DMS53 treated with DMSO at 0.1 percent for 48 hours (cell line): ENCODE measurements around the gene FOXM1.

ENCODE experiments used
- DNase-seq: peaks from one replicate; lab custom pipeline; 2025; ENCODE audit not compliant: unreplicated experiment; lab: John Stamatoyannopoulos, UW

The FOXM1 gene

DNA sequence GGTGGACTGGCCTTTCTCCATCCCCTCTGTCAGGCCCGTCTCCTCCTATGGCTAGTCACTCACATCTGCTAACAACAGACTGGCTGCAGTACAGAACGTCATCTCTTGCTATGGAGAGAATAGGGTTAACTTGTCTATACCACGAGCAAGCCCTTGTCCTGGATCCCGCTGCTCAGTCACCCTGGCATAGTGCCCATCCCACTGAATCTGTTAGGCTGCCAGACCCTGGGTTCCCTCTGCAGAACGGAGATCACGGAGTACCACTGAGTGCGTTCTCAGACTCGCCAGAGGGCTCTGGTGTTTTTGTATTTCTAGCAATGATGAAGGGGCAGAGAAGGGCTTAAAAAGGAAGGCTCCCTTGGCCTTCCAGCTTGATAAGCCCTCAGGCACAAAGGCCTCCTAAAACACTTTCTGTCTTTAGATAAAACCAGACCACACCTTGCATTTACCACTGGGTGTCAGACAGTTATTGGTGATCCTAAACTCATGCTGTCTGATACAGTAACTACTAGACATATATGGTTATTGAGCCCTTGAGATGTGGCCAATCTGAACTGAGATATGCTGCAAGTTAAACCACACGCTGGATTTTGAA is 35.8 kb downstream of the FOXM1 start:
- no peak for DNase-seq

DNA sequence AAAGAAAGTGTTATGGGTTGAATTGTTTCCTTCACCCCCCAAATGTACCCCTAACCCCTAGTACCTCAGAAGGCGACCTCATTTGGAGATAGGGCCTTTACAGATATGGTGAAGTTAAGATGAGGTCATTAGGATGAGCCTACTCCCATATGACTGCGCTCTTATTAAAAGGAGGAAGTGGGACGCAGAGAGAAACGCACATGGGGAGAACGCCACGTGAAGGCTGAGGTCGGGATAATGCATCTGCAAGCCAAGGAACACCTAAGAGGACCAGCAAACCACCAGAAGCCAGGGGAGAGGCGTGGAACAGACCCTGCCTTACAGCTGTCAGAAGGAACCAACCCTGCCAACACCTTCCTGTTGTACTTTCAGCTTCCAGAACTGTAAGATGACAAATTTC is 40.4 kb downstream of the FOXM1 start:
- no peak for DNase-seq

- no peak for DNase-seq
Observed at GRCh38 chr12:2835691-2836403, 41.1 kb downstream of the FOXM1 start.

- no peak for DNase-seq
Observed at GRCh38 chr12:2834581-2835491, 42.1 kb downstream of the FOXM1 start, which contains the start of gene NRIP2. Gene NRIP2 (minus strand): TSS chr12:2835035. CDS start chr12:2834983, 52 bp downstream.

DNA sequence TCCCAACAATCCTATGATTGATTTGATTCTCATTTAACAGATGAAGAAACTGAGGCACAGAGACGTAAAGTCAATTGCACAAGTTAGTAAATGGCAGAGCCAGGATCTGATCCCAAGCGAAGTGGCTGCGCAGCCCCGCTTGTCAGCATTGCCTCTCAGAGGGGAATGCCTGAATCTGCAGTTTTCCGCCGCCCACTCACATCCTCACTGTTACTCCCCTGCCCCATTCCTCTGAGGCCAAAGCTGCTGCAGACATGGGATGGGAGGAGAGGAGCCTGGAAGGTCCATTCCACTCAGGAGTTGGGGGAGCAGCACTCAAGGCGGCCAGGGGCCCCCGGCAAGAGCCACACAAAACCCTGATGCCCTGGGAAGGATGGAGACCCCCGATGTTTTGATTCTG is 43.2 kb downstream of the FOXM1 start:
- DNase-seq, result no peak

DNA sequence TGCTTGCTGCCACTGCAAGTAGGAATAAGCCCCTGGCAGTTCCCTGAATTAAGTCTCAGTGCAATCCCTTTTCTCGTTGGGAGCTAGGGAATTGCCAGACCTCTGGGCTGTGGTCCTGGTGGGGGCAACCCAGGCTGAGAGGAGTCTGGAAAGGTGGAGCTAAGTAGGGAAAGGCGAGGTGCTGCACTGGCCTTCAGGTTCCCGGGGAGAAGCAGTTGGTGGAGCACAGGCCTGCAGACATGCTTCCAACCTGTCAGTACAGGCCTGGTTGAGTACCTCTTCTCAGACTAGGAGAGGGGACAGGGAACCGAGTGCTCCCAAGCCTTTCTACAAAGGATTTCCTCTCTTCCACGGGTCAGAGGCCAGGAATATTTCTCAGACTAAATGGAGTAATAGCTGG is 43.6 kb downstream of the FOXM1 start:
- no peak for DNase-seq

- DNase-seq, result no peak
Observed at GRCh38 chr12:2832550-2833127, 44.3 kb downstream of the FOXM1 start.

DNA sequence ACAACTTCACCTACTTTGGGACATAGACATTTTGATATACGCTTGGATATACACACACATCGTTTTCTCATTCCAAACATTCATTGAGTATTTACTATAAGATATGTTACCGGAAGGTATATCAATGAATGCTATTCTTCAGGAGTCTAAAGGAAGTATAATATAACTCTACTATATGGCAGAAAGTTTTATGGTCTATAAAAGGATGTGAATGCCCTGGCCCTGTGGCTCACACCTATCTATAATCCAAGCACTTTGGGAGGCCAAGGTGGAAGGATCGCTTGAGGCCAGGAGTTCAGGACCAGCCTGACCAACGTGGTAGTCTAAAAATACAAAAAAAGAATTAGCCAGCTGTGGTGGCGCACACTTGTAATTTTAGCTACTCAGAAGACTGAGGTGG is 47.7 kb downstream of the FOXM1 start:
- no peak for DNase-seq

GRCh38 chr12:2826721-2827515 is 50.1 kb downstream of the FOXM1 start:
- DNase-seq, result no peak

GRCh38 chr12:2826036-2826435 is 50.9 kb downstream of the FOXM1 start:
- no peak for DNase-seq

- no peak for DNase-seq
Observed at GRCh38 chr12:2825132-2825531, 51.8 kb downstream of the FOXM1 start.

- DNase-seq, result no peak
Observed at GRCh38 chr12:2824541-2824940, 52.4 kb downstream of the FOXM1 start.

- DNase-seq, result no peak
Observed at GRCh38 chr12:2823483-2823882, 53.5 kb downstream of the FOXM1 start.

DNA sequence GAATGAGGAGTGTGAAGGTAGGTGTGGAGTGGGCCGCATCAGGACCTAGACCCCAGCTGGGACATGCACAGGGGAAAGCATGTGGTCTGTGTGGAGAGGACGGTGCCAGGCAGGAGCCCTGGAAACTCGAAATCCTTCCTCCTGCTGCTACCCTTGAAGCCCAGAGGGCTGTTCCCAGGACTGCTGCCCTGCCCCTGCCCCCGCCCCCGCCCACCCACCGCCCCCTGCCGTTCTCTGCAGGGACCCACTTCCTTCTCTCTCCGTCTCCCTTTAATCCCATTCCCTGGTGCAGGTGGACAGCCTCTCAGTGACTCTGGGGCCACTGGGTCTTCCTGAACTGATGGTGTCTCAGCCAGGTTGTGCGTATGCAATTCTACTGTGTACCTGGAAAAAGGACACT is 56.5 kb downstream of the FOXM1 start:
- DNase-seq, result no peak

DNA sequence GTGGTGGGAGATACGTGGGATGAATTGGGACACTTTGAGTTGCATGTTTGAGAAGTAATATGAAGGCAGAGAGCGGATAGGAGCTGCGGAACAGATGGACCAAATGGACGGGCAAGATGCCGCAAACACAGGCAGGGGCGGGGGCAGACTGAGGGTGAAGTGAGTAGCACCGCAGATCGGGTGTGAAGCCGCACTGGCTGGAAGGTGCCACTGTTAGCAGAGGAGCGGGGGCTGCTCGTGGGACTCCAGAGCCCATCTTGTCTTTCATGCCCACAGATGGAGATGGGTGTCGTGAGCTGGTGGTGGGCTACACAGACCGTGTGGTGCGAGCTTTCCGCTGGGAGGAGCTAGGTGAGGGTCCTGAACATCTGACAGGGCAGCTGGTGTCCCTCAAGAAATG is 57.2 kb downstream of the FOXM1 start:
- DNase-seq, result no peak

DNA sequence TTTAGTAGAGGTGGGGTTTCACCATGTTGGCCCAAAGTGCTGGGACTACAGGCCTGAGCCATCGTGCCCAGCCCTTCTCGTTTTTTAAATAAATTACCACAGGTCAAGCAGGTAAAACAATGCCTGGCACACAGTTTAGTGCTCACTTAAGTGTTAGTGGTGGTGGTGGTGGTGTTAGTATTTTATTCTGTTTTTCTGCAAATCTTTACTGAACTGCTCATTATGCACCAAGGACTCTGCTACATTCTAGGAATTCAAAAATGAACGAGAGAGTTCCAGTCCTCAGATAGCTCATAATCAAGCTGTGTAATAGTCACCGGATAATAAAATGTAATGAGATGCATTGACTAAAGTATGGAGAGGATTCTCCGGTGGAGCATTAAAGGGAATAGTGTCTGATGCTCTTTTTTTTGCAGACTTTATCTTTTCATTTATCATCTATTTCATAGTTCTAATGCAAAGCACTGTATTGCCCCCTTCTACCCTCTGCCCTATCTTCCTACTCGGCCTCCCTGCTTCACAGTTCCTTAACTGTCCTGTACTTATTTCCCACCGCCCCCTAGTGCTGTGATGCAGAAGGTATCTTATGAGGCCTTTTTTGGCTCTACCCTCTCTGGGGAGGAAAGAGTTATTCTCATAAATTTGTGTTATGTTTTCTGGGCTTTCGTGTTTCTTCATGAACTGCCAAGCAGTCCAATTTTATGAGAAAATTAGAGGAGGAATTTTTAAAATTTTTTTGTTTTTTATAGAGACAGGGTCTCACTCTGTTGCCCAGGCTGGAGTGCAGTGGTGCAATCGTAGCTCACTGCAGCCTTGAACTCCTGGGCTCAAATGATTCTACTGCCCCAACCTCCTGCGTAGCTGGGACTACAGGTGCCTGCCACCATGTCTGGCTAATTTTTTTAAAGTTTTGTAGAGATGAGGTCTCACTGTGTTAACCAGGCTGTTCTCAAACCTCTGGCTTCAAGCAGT is 63.5 kb downstream of the FOXM1 start:
- peak; percentile 77 for DNase-seq

DNA sequence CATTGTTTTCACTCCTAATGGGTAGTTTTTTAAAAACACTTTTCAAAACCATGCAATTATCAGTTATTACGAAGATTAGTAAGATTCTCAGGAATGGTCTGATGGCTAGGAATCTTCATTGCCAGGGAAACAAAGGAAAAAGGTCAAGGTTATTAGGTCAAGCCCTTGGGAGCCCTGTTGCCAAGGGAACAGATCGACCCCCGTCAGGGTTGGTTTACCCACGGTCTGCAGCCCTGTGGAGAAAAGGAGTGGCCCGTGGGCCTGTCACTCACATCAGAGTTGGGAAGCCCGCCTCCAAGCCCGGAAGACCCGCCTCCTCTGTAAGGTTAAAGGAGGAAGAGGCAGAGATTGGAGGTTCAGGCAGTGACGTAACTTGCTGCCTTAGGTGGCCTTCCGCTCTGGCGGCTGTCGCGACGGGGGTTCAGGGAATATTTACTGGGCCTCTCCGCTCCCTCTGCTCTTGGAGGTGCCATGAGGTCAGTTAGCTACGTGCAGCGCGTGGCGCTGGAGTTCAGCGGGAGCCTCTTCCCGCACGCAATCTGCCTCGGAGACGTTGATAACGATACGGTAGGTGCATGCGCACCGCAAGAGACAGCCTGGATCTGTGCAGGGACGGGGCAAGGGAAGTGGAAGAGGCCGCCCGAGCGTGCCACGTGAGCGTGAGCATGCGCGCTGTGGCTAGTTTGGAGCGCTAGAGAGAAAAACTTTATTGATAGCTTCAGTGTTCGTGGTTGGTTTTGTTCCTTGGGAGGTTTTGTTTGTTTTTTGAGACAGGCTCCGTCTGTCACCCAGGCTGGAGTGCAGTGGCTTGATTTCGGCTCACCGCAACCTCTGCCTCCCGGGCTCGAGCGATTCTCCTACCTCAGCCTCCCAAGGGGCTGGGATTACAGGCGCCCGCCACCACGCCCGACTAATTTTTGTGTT is 64.4 kb downstream of the FOXM1 start, which contains the start of gene ITFG2:
Gene ITFG2 (plus strand): TSS at position 379 of the 924 bp plus-strand sequence. CDS start 93 bp downstream, at position 472.
- DNase-seq, result peak; percentile 100

- peak; percentile 58 for DNase-seq
Observed at GRCh38 chr12:2811801-2812200, 65.2 kb downstream of the FOXM1 start.
